HG03571 (cell line): ENCODE data around the gene HDAC7.

Experiments used
- ATAC-seq: cut with Tn5 transposase; IDR thresholded peaks from one replicate; pipeline ENCODE4 v1.9.1; 2021; ENCODE audit not compliant: unreplicated experiment

Gene HDAC7

GRCh38 chr12:47819896-47820630 lies at the start of gene HDAC7:
Gene HDAC7 (minus strand): TSS chr12:47819903. CDS start chr12:47819785, 118 bp downstream.
- no peak for ATAC-seq

GRCh38 chr12:47868552-47869031 lies 48.9 kb upstream of the HDAC7 start:
- ATAC-seq = peak; percentile 80

DNA sequence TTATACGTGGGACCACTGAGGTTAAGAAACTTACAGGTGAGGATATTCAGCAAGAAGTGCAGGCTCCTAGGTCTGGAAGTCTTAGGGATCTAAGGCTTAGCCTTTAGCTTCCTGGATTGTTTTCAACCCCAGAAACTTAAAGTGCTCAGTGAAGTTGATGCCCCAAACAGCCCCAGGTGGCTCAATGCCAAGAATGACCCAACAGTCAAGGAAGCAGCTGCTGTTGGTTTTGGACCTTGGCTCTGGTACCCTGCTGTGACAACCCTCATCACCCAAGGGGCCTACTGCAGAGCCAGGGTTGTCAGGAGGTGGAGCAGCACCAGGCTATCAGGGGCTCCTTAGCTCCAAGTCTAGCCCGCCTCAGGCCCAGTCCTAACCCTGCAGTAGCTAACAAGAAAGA lies 48.3 kb upstream of the HDAC7 start:
- ATAC-seq = peak; percentile 11

GRCh38 chr12:47867495-47867941 lies 47.8 kb upstream of the HDAC7 start:
- no peak for ATAC-seq

DNA sequence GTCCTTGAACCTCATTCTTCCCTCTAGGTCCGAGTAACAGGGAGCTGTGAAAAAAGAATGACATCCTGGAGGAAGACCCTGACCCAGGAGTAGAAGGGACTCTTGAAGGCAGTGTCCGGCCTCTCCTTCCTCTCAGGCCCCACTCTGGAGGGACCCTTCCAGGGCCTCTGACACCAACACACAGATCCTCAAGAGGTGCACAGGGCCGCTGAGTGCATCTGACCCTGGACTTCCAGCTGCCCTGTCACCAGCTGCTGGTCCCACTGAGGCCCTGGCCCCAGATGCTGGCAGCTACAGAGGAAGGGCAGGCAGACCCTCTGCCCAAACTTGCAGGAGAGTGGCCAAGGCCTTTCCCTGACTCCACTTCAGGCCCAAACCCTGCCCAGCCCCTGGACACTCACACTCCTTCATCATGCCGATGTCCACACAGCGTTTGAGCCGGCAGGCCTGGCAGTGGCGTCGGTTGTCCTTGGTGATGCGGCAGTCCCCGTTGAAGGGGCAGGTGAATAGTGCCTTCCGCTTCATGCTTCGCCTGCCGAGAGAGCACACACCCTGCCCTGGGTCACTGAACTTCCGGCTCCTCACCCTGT lies 45.0 kb upstream of the HDAC7 start:
- ATAC-seq = no peak

- no peak for ATAC-seq
Measured at GRCh38 chr12:47863985-47864384, 44.3 kb upstream of the HDAC7 start.

- ATAC-seq = no peak
Measured at GRCh38 chr12:47863467-47863866, 43.8 kb upstream of the HDAC7 start.

DNA sequence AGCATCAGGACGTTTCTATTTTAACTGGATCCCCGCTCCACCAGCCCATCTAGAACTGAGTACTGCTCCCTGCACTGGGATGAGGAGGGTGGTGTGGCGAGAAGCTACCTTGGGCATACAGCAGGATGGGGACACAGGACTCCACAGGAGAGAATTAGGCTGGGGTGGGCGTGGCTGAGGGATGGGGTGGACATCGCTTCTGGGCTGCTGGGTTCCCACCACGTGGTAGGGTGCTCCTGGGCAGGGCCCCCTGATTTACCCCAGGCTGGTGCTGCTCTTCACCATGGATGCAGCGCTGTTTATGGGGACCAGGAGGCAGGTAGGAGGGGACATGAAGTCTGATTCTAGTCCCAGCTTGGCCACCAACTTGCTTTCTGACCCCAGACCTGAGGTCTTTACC lies 43.2 kb upstream of the HDAC7 start:
- ATAC-seq = no peak

GRCh38 chr12:47862167-47862750 lies 42.6 kb upstream of the HDAC7 start:
- no peak for ATAC-seq

- no peak for ATAC-seq
Measured at GRCh38 chr12:47860873-47861272, 41.2 kb upstream of the HDAC7 start.

- no peak for ATAC-seq
Measured at GRCh38 chr12:47860279-47860841, 40.7 kb upstream of the HDAC7 start.

DNA sequence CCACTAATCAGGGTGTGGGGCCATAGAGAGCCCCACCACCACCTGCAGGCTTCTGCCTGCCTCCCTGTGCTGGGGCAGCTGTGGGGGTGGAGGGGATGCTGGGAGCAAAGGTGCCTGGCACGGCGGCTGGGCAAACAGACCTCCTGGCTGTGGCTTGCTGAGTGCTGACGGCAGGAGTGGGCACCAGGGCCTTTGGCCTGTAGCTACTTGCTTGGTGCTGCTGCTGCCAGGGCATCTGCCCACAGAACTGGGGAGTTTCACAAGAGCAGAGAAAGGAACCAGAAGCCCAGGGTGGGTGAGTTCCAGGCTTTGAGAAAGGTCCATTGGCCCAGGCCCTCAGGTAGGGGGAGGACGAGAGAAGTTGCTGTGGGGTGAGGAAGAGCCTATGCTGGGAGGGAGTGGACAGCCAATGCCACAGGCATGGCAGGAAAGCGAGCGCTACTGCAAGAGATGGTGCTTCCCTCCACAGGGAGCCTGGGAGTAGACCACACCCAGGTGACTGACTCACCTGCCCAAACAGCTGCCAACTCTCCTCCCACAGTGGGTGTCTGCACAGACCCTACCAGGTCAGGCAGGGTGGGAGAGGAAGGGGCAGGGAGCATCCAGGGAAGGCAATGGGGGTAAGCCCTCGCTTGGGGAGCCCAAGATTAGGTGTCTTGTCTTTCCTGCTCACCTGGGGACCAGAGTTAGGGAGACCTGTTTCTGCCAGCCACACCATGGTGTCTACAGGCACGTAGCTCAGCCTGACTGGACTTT lies 39.0 kb upstream of the HDAC7 start:
- no peak for ATAC-seq

- no peak for ATAC-seq
Measured at GRCh38 chr12:47856721-47857575, 37.2 kb upstream of the HDAC7 start.

- ATAC-seq = no peak
Measured at GRCh38 chr12:47856094-47856493, 36.4 kb upstream of the HDAC7 start.

- no peak for ATAC-seq
Measured at GRCh38 chr12:47855502-47855901, 35.8 kb upstream of the HDAC7 start.

DNA sequence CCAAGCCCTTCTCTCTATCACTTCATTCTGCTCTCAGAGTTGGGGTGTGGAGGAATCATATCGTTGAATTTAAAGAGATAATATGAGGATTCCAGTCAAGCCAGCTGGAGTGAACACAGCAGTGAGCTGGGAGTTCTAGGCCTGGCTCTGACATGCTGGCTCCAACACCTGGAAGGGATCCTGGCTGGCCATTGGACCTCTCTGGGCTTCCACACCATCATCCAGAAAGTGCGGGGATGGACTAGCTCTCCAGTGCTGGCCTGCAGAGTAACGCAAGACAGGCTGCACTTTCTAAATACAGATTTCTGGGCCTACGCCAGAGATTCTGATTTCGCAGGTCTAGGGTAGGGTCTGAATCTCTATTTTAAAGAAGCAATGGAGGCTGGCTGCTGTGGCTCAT lies 34.8 kb upstream of the HDAC7 start:
- ATAC-seq = no peak

GRCh38 chr12:47852096-47852571 lies 32.4 kb upstream of the HDAC7 start:
- no peak for ATAC-seq

GRCh38 chr12:47851303-47851952 lies 31.7 kb upstream of the HDAC7 start:
- ATAC-seq = no peak
